H1 (cell line): Measurements from ENCODE around the gene SZT2. TPM values are rescaled to one million over a fixed set of nuclear protein-coding genes. Genes with fewer than 3 reads are reported as not detected.

Source experiments
- CTCF ChIA-PET: fragments of 300-600 bp; sonication (Branson Sonifier 250); formaldehyde crosslinking; loops from one replicate; lab custom pipeline; 2021; ENCODE audit not compliant: partially characterized antibody; lab: Charles Lee
- POLR2A ChIA-PET: fragments of 300-600 bp; sonication (Branson Sonifier 250); formaldehyde crosslinking; loops from one replicate; lab custom pipeline; 2021; ENCODE audit warnings: inconsistent platforms; ENCODE audit not compliant: partially characterized antibody; lab: Charles Lee
- DNase-seq, 2 experiments: peaks; one replicate each; pipeline versions ENCODE4 v3.0.0 to v3.0.0-alpha.2; 2010 to 2022; ENCODE audit warnings: low spot score in 2 of 2, low read depth in 1 of 2, mixed read lengths in 1 of 2
- FAIRE-seq: peaks from 2 replicates; lab custom pipeline; 2011; peaks lifted over from hg19 to GRCh38; lab: Jason Lieb, UNC
- H2AFZ ChIP-seq: 2 replicates; pipeline ENCODE4 v1.8.1; 2012; ENCODE audit warnings: low read length, inconsistent platforms
- H2AK5ac ChIP-seq: 2 replicates; pipeline ENCODE4 v1.6.1; 2013; ENCODE audit warnings: low read depth, low read length
- H2BK120ac ChIP-seq: replicated peaks from 2 replicates; pipeline ENCODE3; 2013; ENCODE audit warnings: low read depth, low read length, inconsistent platforms
- H2BK12ac ChIP-seq: 2 replicates; pipeline ENCODE4 v1.6.1; 2013; ENCODE audit warnings: low read depth, low read length
- H2BK15ac ChIP-seq: 2 replicates; pipeline ENCODE4 v1.6.1; 2013; ENCODE audit warnings: low read length
- H2BK20ac ChIP-seq: 2 replicates; pipeline ENCODE4 v1.6.1; 2013; ENCODE audit warnings: low read length
- H2BK5ac ChIP-seq: 2 replicates; pipeline ENCODE4 v1.6.1; 2013; ENCODE audit warnings: low read depth, low read length
- H3K14ac ChIP-seq: 2 replicates; pipeline ENCODE4 v1.6.1; 2013; ENCODE audit warnings: inconsistent platforms; ENCODE audit not compliant: insufficient read length
- H3K18ac ChIP-seq: 2 replicates; pipeline ENCODE4 v1.6.1; 2013; ENCODE audit warnings: low read length; ENCODE audit errors: extremely low read depth
- H3K23ac ChIP-seq: 2 replicates; pipeline ENCODE4 v1.6.1; 2013; ENCODE audit warnings: inconsistent platforms; ENCODE audit not compliant: insufficient read length
- H3K23me2 ChIP-seq: 2 replicates; pipeline ENCODE4 v1.6.1; 2013; ENCODE audit warnings: low read depth, low read length
- H3K27ac ChIP-seq: 2 replicates; pipeline ENCODE4 v1.6.1; 2011; ENCODE audit warnings: low read depth, low read length, inconsistent platforms
- H3K27me3 ChIP-seq, 4 experiments: replicated peaks in 1 of 4; 1 replicate in 1 of 4; 2 replicates in 3 of 4; pipeline versions ENCODE4 v1.6.1 to v1.8.1; 2011 to 2013; ENCODE audit warnings: low read length in 3 of 4, mild to moderate bottlenecking in 3 of 4, inconsistent platforms in 2 of 4, mixed read lengths in 2 of 4, moderate library complexity in 1 of 4; ENCODE audit not compliant: control insufficient read depth in 3 of 4, insufficient read depth in 3 of 4; ENCODE audit errors: extremely low read depth in 1 of 4
- H3K36me3 ChIP-seq, 4 experiments: 2 replicates each; pipeline versions ENCODE4 v1.6.1 to v1.8.1; 2011 to 2013; ENCODE audit warnings: mild to moderate bottlenecking in 4 of 4, low read length in 3 of 4, moderate library complexity in 2 of 4, control low read depth in 1 of 4, inconsistent platforms in 1 of 4; ENCODE audit not compliant: insufficient read depth in 4 of 4, control insufficient read depth in 2 of 4
- H3K4ac ChIP-seq: replicated peaks from 2 replicates; pipeline ENCODE3; 2013; ENCODE audit warnings: low read length, low read depth, mixed read lengths, inconsistent platforms; ENCODE audit not compliant: insufficient read length
- H3K4me1 ChIP-seq, 4 experiments: replicated peaks in 1 of 4; 1 replicate in 1 of 4; 2 replicates in 3 of 4; pipeline versions ENCODE4 v1.6.1 to v1.8.1; 2011 to 2013; ENCODE audit warnings: low read length in 3 of 4, inconsistent platforms in 2 of 4, mixed read lengths in 1 of 4; ENCODE audit not compliant: insufficient read depth in 4 of 4, control insufficient read depth in 3 of 4
- H3K4me2 ChIP-seq, 2 experiments: 2 replicates each; pipeline versions ENCODE4 v1.6.1 to v1.8.1; 2011 to 2013; ENCODE audit warnings: low read depth in 2 of 2, low read length in 2 of 2, control low read depth in 1 of 2, inconsistent platforms in 1 of 2, mild to moderate bottlenecking in 1 of 2; ENCODE audit not compliant: insufficient read depth in 1 of 2
- H3K4me3 ChIP-seq, 4 experiments: fragments of 200-600, 300-600 bp in 1 of 4; sonication (generic), shearing (Covaris generic), sonication (Bioruptor Twin) in 1 of 4; 2 replicates each; pipeline versions ENCODE4 v1.5.1 to v1.8.1; 2011 to 2016; ENCODE audit warnings: low read length in 4 of 4, low read depth in 3 of 4, control low read depth in 2 of 4, inconsistent platforms in 2 of 4, mild to moderate bottlenecking in 2 of 4, mixed read lengths in 1 of 4, moderate library complexity in 1 of 4; ENCODE audit not compliant: insufficient read depth in 2 of 4; ENCODE audit errors: extremely low read depth in 1 of 4
- H3K56ac ChIP-seq: replicated peaks from 2 replicates; pipeline ENCODE3; 2013; ENCODE audit warnings: low read depth, mild to moderate bottlenecking, mixed read lengths, low read length, inconsistent platforms; ENCODE audit not compliant: insufficient read length
- H3K79me1 ChIP-seq: 2 replicates; pipeline ENCODE4 v1.6.1; 2013; ENCODE audit warnings: low read depth, low read length, control low read depth
- H3K79me2 ChIP-seq, 2 experiments: 2 replicates each; pipeline versions ENCODE4 v1.6.1 to v1.8.1; 2012 to 2013; ENCODE audit warnings: low read length in 2 of 2, mild to moderate bottlenecking in 2 of 2, inconsistent platforms in 1 of 2; ENCODE audit not compliant: insufficient read depth in 2 of 2, control insufficient read depth in 1 of 2
- H3K9ac ChIP-seq, 4 experiments: replicated peaks in 1 of 4; 1 replicate in 1 of 4; 2 replicates in 3 of 4; pipeline versions ENCODE4 v1.6.1 to v1.8.1; 2011 to 2013; ENCODE audit warnings: low read depth in 3 of 4, low read length in 3 of 4, control low read depth in 2 of 4, mild to moderate bottlenecking in 2 of 4, moderate library complexity in 2 of 4, inconsistent platforms in 1 of 4; ENCODE audit errors: extremely low read depth in 1 of 4
- H3K9me3 ChIP-seq, 2 experiments: 2 replicates each; pipeline versions ENCODE4 v1.6.1 to v1.8.1; 2012 to 2013; ENCODE audit warnings: mild to moderate bottlenecking in 2 of 2, moderate library complexity in 2 of 2, control low read depth in 1 of 2, inconsistent platforms in 1 of 2, low read depth in 1 of 2, low read length in 1 of 2, mixed read lengths in 1 of 2; ENCODE audit not compliant: insufficient read depth in 2 of 2
- H4K20me1 ChIP-seq, 2 experiments: replicated peaks in 1 of 2; 2 replicates each; pipeline versions ENCODE3 to v1.8.1; 2011 to 2013; ENCODE audit warnings: inconsistent platforms in 2 of 2, low read length in 2 of 2, mild to moderate bottlenecking in 1 of 2; ENCODE audit not compliant: insufficient read depth in 2 of 2, control insufficient read depth in 1 of 2
- H4K5ac ChIP-seq: 2 replicates; pipeline ENCODE4 v1.6.1; 2013; ENCODE audit warnings: low read length, low read depth, mixed read lengths, inconsistent platforms; ENCODE audit not compliant: insufficient read length
- H4K8ac ChIP-seq: 2 replicates; pipeline ENCODE4 v1.8.0; 2013; ENCODE audit warnings: mild to moderate bottlenecking, moderate library complexity, low read length, inconsistent platforms; ENCODE audit not compliant: insufficient read depth; ENCODE audit errors: extremely low read depth
- H4K91ac ChIP-seq: replicated peaks from 2 replicates; pipeline ENCODE3; 2013; ENCODE audit warnings: low read length, mixed read lengths, inconsistent platforms; ENCODE audit not compliant: insufficient read length
- ATF3 ChIP-seq: IDR thresholded peaks from 2 replicates; pipeline ENCODE4 v1.6.1; 2011; ENCODE audit warnings: low read depth, mild to moderate bottlenecking, low read length; ENCODE audit not compliant: insufficient read depth
- TEAD4 ChIP-seq: IDR thresholded peaks from 2 replicates; pipeline ENCODE4 v1.6.1; 2012; ENCODE audit warnings: low read depth, low read length, inconsistent platforms, mixed read lengths
- WGBS, 2 experiments: shearing (Covaris generic) in 1 of 2; methylation state at CpG; one replicate each; pipeline versions ENCODE4 v1.1.6 to v1.1.7; 2013 to 2015; ENCODE audit warnings: low lambda C conversion rate in 2 of 2, mixed read lengths in 2 of 2, inconsistent platforms in 1 of 2, low coverage in 1 of 2, missing lambda C conversion rate in 1 of 2; ENCODE audit not compliant: insufficient replicate concordance in 2 of 2, insufficient coverage in 1 of 2, insufficient read length in 1 of 2; ENCODE audit errors: extremely low coverage in 1 of 2, missing lambda C conversion rate in 1 of 2; 5-methylcytosine and 5-hydroxymethylcytosine counted together
- polyA plus RNA-seq, 7 experiments: library from polyadenylated mRNA; depleted of rRNA in 3 of 7; stranded (reverse) in 5 of 7; unstranded in 2 of 7; fragments of >200 nt in 5 of 7; fragments of 200-250 nt in 2 of 7; gene quantifications; 1 replicate in 5 of 7; 2 replicates in 1 of 7; 4 replicates in 1 of 7; pipeline versions ENCODE4 v1.2.1 to v1.2.3, GENCODE V29; 2011 to 2013; ENCODE audit warnings: missing spikeins in 2 of 7, mixed read lengths in 2 of 7
- total RNA-seq: library from RNA; stranded (reverse); fragmentation: NEBNext Ultra II Directional; extraction: Animal tissue kit (Norgen Biotek cat#: 25700); gene quantifications from 2 replicates; pipeline ENCODE4 v1.2.1, GENCODE V29; 2021

The SZT2 gene
- total and polyA plus RNA-seq, 2 of the 8 experiments (the other 6 are each of a cell fraction or from before 2014, with no cell fraction given): 4.7 to 12.9 TPM

GRCh38 chr1:43405876-43406234 is 16.2 kb downstream of the SZT2 start:
- FAIRE-seq: no peak
- Histone ChIP-seq H3K27ac (no peak overlapping the region), H3K18ac (no peak overlapping the region), H3K36me3 (peaks cover 0 to 19% (median 4%) of the 10 kb centered on the region in 4 experiments; a peak in 4 of 8 replicates), H3K14ac (no peak overlapping the region), H2BK15ac (no peak overlapping the region), H2AFZ (no peak overlapping the region), H4K5ac (no peak overlapping the region), H3K9me3 (no peaks in the 10 kb centered on the region), H3K23ac (no peak overlapping the region), H3K4ac (no peak overlapping the region), H4K8ac (no peak overlapping the region), H3K56ac (no peak overlapping the region), H2BK120ac (no peak overlapping the region), H2BK20ac (no peak overlapping the region), H3K79me2 (no peaks in the 10 kb centered on the region), H3K4me3 (no peak overlapping the region), H4K20me1 (no peaks in the 10 kb centered on the region), H3K4me2 (no peak overlapping the region), H3K79me1 (no peaks in the 10 kb centered on the region), H4K91ac (no peak overlapping the region), H3K4me1 (no peaks in the 10 kb centered on the region), H3K27me3 (no peaks in the 10 kb centered on the region), H2BK12ac (no peak overlapping the region), H2BK5ac (no peak overlapping the region), H3K23me2 (no peaks in the 10 kb centered on the region), H2AK5ac (no peak overlapping the region), H3K9ac (no peak overlapping the region)
- POLR2A ChIA-PET: interaction anchor here (0.9 to 1.8 kb wide), 2 partner anchors 9 to 16 kb away, joined by 3 to 6 read pairs; partner anchors contain the start of genes MED8 and SZT2
- 90 to 100% methylated on average over 1 to 2 of the region's 2 CpGs for WGBS, 2 experiments
- CTCF ChIA-PET: interaction anchor here (1.1 to 2.0 kb wide), 2 partner anchors 9 to 167 kb away, joined by 6 to 8 read pairs; no protein-coding TSS in a partner anchor
- no peak for DNase-seq
- TF ChIP-seq ATF3: no peak
- no peak for TF ChIP-seq TEAD4
